GM21786 (cell line): ENCODE data around the gene TMEM132C.
"Not testable (repeated sequence)": the region's sequence is repeated elsewhere in the genome, so short reads cannot be mapped to it uniquely, and the experiment has no call there.

Experiments
- ATAC-seq: cut with Tn5 transposase; IDR thresholded peaks from one replicate; pipeline ENCODE4 v1.9.1; 2021; ENCODE audit not compliant: unreplicated experiment

The TMEM132C gene

DNA sequence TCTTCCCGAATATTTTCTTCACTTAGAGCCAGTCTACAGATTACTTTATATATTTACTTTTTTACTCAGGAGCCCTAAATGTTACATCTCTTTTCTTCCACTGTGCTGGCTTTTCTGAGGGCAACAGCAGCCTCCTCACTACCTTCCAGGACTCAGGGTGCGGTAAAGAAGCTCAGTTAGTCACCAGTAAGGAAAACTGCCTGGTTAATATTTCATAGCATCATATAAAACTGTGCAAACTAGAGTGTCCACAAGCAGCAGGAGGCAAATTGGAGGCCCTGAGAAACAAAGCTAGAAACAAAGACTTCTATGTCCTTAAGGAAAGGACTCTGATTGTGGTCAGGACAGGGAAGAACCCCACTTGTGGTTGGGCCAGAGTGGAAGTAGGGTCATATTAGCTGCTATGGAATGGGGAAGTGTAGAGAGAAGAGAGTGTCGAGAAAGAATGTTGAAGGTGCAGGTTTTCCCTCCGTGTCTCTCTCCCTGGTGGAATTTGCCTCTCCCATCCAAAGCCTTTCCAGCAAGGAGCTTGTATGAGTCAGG is 336.7 kb downstream of the TMEM132C start:
- no peak for ATAC-seq

DNA sequence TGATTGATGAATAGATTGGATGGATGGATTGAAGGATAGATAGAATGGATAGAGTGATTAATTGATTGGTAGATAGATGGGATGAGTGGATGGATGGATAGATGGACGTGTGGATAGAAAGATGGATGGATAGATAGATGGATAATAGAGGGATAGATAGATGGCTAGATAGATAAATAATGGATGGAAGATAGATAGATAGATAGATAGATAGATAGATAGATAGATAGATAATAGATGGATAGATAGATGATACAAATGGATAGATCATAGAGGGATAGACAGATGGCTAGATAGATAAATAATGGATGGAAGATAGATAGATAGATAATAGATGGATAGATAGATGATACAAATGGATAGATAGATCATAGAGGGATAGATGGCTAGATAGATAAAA is 337.2 kb downstream of the TMEM132C start:
- not testable (repeated sequence) for ATAC-seq

DNA sequence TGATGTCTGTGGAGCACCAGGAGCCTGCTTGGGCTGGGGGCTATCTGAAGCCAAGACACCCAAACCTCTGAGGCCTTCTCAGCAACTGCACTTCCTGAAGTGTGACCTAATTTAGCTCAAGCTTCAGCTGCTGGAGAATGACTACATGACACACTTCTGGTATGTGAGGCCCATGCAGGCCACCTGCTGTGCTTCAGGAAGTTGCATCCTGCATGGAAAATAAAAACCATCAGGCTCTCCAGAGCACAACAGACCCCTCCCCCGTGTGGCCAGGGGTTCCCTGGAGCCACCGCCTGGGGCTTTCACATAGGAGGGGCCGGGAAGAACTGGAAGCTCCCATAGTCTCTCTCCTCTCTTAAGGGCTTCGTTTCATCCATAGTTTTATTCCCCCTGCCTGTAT is 339.1 kb downstream of the TMEM132C start:
- no peak for ATAC-seq

DNA sequence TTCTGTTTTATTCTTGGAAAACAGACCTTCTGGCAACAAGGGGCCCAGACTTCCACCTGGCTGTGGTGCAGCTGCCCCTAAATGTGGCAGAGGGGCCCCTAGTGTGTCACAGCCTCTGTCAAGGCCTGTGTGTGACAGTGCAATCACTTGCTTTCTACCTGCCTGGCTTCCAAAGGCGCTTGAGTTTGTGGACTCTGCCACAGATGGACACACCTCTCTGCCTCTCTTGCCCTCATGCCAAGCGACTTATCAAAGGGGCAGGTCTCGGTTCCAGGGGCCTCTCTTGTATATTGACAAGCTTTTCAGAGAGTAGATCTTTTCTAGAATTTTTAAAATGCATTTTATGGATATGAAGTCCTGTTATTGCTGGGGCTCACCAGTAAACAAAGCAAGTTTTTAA is 339.6 kb downstream of the TMEM132C start:
- ATAC-seq = no peak

DNA sequence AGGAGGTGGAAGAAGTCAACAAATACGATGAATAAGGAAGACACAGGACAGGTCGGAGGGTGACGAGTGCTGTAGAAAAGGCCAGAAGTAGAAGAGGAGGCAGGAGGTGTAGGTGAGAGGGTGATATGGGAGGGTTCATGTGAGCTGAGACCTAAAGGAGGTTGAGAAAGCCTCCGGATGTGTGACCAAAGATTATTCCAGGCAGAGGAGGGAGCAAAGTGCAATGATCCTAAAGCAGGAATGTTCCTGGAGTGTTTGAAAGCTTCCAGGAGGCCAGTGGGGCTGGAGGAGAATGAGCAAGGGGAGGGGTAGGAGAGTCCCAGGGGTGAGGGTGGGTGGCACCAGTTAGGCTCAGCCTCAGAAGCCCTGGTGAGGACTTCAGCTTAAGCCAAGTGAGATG is 340.0 kb downstream of the TMEM132C start:
- no peak for ATAC-seq

DNA sequence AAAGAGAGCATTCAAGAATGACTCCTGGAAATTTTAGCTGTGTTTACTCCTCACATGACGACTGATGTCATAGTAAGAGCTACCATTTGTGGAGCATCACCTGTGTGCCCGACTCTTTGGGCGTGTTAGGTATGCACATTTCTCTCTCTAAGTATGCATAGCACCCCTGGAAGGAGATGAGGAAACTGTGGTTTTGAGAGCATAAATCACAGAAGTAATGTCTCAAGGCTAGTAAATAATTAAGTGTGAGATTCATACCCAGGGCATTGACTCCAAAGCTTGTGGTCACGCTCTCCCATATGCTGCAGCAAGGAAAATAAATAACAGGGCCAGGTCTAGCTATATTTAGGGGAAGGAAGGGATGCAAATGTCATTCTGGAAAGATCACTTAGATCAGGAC is 340.7 kb downstream of the TMEM132C start:
- ATAC-seq = no peak

DNA sequence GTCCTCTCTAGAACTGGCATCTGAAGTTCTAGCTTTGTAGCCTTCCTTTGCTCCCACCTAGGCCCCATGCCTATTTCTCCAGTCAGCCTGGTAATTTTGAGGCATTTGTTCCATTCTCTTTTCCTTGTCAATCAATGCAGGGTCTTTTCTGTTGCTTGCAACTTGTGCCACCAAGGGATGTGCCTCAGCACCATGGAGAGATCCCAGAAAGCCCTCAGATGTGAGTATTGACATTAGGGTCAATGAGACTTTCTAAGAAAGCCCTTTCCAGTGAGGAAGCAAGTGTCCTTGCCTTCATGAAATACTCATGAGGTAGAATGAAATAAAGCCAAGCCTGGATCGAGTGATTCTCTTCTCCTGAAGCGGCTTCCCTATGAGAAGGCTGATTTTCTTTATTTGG is 342.9 kb downstream of the TMEM132C start:
- no peak for ATAC-seq

DNA sequence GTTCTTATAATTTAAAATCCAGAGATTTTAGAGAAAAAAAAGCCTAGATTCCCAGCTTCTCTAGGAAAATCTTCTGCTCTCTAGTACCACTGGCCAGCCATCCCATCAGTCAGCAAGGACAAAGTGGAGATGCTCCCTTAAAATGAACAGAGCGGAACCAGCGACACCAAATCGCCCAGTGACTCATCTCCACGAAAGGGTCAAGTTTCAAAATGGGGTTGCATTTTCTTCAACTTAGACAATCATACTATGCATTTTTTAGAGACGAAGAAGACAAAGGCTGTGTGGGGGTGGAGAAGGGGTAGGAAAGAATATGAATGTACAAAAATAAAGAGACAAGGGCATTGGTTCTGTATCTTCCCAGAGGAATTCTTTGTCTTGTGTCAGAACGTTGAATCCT is 344.8 kb downstream of the TMEM132C start:
- ATAC-seq = no peak

DNA sequence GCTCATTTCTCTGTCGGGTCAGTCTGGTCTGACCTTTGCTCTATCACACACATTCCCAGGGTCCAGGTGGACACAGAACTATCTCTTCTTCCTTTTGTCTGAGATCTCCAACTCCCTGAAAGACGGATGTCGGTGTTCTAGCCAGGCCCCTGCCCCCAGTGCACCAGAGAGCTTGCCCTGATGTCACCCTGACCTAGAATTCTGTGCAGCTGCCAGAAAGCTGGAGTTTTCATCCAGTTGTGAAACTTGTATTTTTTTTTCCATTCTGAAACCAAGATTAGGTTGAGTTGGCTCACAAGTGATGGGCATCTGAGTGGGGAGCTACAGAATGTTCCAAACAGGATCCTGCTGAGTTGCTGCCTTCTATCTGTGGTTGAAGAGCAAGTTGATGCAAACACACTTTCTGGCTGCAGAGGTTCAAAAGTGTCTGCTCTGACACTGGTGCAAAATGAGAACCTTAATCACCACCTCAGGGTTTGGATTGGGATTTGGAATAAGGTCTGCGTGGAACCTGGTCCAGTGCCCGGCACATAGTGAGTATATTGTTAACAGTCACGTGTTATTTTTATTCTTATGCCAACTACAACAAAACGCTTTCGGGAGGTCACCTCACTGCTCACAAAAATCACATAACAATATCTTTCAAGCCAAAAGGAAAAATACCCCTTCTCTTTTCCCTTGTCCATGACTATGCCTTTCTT is 345.3 kb downstream of the TMEM132C start:
- no peak for ATAC-seq

DNA sequence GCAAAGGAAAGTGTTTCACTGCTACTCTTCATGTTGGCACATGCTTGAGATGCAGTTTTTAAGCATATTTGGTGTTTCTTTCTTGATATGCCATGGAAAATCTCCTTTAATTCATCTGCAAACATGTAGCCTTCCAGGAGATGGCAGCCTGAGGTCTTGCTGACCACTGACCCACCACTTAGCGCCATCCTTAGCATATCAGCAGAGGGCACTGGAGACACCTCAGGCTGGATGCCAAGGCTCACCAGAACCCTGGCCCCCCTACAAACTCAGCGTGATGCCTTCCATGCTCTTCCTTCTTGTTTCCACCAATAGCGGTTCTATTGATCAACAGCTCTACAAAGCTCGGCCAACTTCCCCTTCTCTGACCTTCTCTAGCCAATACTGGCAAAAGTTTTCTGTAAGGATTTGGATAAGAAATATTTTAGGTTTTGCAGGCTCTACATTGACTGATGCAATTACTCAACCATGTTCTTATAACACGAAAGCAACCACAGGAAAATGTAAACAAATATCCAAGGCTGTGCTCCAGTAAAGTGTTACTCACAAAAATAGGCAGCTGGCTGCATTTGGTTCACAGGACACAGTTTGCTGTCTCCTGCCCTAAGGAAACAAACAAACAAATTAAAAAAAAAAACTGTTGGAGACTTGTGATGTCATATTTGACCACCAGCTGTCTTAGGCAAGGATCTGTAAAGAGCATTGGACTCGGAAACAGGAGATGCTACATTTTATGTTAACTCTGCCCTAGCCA is 347.0 kb downstream of the TMEM132C start:
- no peak for ATAC-seq

DNA sequence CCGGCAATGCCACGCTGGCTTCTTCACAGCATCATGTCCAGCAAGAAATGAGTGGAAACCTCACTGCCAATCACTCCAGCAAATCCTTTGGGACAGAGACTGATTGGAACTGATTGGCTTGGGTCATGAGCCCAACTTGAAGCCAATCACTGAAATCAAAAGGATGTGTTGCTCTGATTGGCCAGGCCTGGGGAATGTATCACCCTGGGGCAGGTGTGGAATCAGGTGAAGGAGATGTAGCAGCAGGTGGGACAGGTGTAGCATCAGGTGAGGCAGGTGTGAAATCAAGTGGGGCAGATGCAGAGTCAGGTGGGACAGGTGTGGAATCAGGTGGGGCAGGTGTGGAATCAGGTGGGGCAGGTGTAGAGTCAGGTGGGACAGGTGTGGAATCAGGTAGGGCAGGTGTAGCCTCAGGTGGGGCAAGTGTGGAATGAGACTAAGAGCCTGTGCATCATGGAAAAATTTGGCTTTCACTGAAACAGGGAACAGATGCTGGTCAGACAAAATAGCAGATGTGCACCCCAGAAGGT is 350.4 kb downstream of the TMEM132C start:
- no peak for ATAC-seq

DNA sequence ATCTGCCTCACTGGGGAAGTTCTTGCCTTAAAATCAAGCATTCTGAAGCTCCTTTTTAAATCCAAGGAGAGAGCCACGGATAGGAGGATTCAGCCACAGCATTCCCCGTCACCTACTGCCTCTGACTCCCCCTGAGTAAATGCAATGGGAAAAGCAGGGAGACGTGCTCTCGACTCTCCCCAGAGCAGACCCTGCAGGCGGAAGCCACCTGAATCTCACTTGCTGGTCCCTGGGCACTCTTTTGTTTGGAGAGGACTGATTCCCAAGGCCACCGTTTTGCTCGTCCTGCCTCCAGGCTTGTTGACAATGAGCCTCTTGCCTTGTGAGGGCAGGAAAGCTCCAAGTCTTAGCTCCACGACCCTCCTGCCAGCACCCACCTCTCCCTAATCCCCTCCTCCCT is 352.3 kb downstream of the TMEM132C start:
- ATAC-seq = no peak

DNA sequence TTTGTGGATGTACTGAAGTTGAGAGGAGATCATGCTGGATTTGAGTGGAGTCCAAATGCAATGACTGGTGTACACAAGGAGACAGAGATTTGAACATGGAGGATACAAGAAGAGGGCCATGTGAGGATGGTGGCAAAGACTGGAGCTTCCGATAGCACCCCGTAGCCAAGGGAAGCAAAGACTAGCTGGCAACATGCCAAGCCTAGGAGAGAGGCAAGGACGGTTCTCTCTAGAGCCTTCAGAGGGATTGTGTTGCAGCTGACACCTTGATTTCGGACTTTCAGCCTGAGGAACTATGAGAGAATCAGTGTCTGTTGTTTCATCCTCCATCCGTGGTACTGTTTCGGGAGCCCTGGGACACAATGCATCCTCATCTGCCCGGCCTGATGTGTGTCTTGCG is 354.3 kb downstream of the TMEM132C start:
- no peak for ATAC-seq

DNA sequence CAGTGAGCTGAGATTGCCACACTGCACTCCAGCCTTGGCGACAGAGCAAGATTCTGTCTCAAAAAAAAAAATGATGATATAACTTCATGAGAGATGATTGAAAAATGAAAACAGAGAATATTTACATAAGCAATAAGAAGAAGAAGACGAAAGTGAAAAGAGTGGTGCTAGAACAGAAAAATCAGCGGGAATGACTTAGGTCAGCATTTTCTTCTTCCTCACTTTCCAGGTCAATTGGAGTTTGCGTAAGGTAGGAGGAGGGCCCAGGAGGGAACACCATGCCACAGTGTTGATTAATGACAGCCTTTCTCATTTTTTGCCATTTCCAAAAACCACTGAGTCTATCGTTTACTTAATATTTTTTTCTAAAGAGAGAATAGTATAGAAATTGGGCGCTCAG is 356.8 kb downstream of the TMEM132C start:
- ATAC-seq = no peak

DNA sequence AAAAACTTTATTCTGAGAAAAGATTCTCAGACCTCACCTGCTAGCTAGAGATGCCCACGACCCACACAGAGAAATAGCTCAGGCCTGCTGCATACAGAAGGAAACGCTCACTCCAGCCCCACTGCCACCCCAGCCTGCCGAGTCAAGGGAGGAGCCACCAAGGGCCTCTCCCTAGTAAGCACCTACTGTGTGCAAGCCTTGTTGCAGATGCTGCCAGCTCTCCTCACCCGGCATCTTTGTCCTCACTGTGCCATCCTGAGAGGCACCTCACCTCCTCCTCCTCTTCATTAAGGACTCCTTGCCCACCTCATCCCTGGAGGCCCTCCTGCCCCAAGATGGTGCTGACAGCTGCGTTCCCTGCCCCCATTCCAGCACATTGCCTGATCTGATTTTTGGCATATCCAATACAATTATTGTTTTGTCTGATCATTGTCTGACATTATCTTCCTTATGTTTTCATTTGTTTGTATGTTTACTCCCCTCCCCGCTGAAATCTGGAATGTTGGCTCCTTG is 359.9 kb downstream of the TMEM132C start:
- no peak for ATAC-seq

DNA sequence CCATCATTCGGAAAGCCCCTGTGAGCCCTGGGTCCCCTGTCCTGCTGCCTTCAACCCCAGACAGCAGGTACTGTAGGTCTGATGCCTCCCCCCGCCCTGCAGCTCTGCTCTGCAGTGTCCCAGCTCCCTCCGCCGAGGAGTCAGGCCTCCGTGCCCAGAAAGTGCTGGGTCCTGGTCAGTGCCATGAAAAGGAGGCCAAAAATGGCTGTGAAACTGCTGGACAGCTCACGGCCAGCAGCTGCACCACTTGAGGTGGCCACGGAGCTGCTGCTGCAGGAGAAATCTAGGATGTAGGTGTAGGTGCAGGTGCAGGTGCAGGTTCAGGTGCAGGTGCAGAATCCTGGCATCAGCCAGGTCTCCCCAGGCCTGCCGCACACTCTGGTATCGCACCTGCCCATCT is 360.7 kb downstream of the TMEM132C start:
- no peak for ATAC-seq

DNA sequence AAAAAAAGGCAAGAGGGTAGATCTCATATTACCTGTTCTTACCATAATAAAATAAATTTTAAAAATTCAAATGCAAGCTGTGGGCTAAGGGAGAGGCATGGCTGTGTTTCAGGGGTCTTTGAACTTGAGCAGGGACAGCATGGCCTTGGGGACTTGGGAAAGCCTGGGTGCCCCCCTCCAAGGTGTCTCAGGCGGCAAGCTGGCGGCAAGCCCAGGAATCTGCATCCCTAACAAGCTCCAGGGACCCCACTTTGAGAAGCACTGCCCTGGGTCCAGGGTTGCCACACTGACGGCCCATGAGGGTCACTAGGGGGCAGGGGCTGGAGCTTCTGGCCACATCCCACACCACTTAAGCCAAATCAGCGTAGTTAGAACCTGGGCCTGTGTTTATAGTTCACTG is 363.0 kb downstream of the TMEM132C start:
- ATAC-seq = no peak

DNA sequence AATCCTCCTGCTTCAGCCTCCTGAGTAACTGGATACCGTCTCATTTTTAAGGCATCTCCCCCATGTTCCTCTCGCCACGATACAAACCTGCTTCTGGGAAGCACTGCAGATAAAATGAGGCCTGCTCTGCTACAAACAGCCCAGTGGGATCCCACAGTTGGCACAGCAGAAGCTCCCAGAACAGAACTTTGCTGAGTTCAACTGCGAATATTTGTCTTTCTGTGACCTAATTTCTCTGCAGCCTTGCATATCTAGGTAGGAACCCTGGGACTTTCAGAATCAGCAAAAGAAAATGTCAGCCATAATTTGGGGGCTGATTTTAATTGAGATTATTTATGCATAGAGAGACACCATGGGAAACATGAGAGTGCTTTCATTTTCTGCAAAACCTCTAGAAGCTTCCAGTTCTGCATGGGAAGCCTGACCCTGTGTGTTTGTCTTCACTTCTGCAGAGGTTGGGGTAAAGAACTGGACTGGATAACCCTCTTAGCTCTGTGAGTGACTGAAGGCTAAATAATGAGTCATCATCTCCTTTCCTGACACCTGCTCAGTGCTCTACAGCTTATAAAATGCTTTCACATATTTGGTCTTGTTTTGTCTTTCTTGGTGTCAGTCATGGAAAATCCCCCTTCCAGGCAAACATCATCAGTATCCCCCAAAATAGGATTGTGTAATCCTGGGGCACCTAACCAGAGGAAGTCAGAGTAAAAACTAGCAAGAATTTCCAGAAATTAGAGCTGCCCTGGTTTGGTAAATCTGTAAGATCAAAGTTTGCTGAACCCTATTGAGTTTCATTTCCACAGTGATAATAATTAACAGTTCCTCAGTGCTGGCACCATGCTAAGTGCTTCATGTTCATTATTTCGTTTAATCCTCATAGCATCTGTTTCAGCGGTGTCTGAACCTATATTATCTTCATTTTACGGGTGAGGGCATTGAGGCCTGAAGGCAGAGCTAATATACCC is 371.0 kb downstream of the TMEM132C start:
- ATAC-seq = peak; percentile 93

DNA sequence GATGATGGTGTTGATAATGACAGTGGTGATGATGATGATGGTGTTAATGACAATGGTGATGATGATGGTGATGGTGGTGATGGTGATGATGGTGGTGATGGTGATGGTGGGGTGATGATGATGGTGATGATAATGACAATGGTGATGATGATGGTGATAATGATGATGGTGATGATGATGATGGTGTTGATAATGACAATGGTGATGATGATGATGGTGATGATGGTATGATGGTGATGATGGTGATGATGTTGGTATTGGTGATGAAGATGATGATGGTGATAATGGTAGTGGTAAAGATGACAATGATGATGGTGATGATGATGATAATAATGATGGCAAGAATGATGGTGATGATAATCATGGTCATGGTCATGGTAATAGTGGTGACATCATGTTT is 372.1 kb downstream of the TMEM132C start:
- no peak for ATAC-seq

DNA sequence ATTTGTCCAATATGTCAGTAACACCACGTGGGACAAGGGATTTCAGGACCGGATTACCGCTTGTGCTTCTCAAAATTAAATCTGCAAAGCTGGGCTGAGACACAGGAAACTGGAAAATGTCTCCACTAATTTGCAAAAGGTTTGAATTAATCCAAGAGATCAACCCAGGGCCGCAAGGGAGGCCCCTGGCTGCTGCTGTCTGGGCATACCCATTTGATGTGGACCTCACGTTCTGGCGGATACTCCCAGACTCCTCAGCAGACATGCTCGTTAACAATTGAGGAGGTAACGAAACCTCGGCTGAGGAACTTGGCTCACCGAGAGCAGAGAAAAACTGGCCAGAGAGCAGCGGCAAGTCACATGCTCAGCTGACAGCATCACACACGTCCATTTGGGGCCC is 376.2 kb downstream of the TMEM132C start:
- no peak for ATAC-seq
